Fibroblast of skin of left biceps (primary cell): ENCODE results near the gene IQSEC1.
A peak's percentile ranks its signal among the peaks of the same experiment; 100 is the strongest.

Source experiments
- DNase-seq, 2 experiments: peaks; one replicate each; pipeline ENCODE4 v3.0.0-alpha.2; 2013; ENCODE audit warnings: low read depth in 2 of 2

Gene IQSEC1

GRCh38 chr3:12985148-12985547 lies 88.1 kb downstream of the IQSEC1 start:
- no peak for DNase-seq

GRCh38 chr3:12984023-12984823 lies 89.0 kb downstream of the IQSEC1 start:
- peak in 1 of 2 experiments; percentile 15 for DNase-seq

GRCh38 chr3:12983319-12983718 lies 89.9 kb downstream of the IQSEC1 start:
- DNase-seq, result no peak

- no peak for DNase-seq
Observed at GRCh38 chr3:12982619-12983101, 90.6 kb downstream of the IQSEC1 start.

GRCh38 chr3:12981306-12982275 lies 91.6 kb downstream of the IQSEC1 start:
- DNase-seq, result no peak

- no peak for DNase-seq
Observed at GRCh38 chr3:12980596-12981290, 92.5 kb downstream of the IQSEC1 start.

- no peak for DNase-seq
Observed at GRCh38 chr3:12979947-12980487, 93.2 kb downstream of the IQSEC1 start.

- DNase-seq, result no peak
Observed at GRCh38 chr3:12979151-12979946, 93.9 kb downstream of the IQSEC1 start.

- no peak for DNase-seq
Observed at GRCh38 chr3:12978682-12979081, 94.5 kb downstream of the IQSEC1 start.

- no peak for DNase-seq
Observed at GRCh38 chr3:12977117-12977808, 96.0 kb downstream of the IQSEC1 start.

- DNase-seq, result no peak
Observed at GRCh38 chr3:12975748-12976522, 97.3 kb downstream of the IQSEC1 start.

- no peak for DNase-seq
Observed at GRCh38 chr3:12974819-12975218, 98.4 kb downstream of the IQSEC1 start.

- DNase-seq, result no peak
Observed at GRCh38 chr3:12974334-12974733, 98.9 kb downstream of the IQSEC1 start.

GRCh38 chr3:12973827-12974226 lies 99.4 kb downstream of the IQSEC1 start:
- no peak for DNase-seq

GRCh38 chr3:12972781-12973702 lies 100.2 kb downstream of the IQSEC1 start:
- DNase-seq, result no peak

- DNase-seq, result no peak
Observed at GRCh38 chr3:12972043-12972442, 101.2 kb downstream of the IQSEC1 start.

- no peak for DNase-seq
Observed at GRCh38 chr3:12970684-12971083, 102.5 kb downstream of the IQSEC1 start.

- DNase-seq, result no peak
Observed at GRCh38 chr3:12969486-12969885, 103.7 kb downstream of the IQSEC1 start.
